ENCODE measurements around the gene AMBRA1.

GRCh38 chr11:46557684-46558151 lies 36.1 kb downstream of the AMBRA1 start:
- TF ChIP-seq, protein P1, sequence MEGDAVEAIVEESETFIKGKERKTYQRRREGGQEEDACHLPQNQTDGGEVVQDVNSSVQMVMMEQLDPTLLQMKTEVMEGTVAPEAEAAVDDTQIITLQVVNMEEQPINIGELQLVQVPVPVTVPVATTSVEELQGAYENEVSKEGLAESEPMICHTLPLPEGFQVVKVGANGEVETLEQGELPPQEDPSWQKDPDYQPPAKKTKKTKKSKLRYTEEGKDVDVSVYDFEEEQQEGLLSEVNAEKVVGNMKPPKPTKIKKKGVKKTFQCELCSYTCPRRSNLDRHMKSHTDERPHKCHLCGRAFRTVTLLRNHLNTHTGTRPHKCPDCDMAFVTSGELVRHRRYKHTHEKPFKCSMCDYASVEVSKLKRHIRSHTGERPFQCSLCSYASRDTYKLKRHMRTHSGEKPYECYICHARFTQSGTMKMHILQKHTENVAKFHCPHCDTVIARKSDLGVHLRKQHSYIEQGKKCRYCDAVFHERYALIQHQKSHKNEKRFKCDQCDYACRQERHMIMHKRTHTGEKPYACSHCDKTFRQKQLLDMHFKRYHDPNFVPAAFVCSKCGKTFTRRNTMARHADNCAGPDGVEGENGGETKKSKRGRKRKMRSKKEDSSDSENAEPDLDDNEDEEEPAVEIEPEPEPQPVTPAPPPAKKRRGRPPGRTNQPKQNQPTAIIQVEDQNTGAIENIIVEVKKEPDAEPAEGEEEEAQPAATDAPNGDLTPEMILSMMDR (IDR thresholded peaks at IDR 0.05; ENCODE audit: poor library complexity, severe bottlenecking): no peak
- no peak for TF ChIP-seq RAD21 (conservative IDR thresholded peaks at IDR 0.05)

Measured in neural cell (in vitro differentiated cells).